NCI-H187 treated with DMSO at 0.1 percent for 48 hours (cell line): ENCODE measurements around the gene ARPIN.
"Not testable (repeated sequence)": the region's sequence is repeated elsewhere in the genome, so short reads cannot be mapped to it uniquely, and the experiment has no call there.

ENCODE experiments used
- DNase-seq: peaks from one replicate; lab custom pipeline; 2025; lab: John Stamatoyannopoulos, UW

The ARPIN gene

DNA sequence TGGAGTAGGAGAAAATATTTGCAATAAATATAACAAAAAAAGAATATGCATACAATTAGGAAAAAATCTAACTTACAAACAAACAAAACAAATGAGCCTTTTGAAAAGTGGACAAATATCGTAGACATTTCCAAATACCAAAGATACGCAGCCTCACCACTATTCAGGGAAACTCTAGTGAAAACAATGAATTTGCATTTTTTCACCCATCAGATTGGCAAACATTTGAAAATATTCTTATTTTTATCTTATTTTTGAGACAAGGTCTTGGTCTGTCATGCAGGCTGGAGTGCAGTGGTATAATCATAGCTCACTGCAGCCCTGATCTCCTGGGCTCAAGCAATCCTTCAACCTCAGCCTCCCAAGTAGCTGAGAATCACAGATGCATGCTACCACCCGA is 34.4 kb downstream of the ARPIN start:
- no peak for DNase-seq

DNA sequence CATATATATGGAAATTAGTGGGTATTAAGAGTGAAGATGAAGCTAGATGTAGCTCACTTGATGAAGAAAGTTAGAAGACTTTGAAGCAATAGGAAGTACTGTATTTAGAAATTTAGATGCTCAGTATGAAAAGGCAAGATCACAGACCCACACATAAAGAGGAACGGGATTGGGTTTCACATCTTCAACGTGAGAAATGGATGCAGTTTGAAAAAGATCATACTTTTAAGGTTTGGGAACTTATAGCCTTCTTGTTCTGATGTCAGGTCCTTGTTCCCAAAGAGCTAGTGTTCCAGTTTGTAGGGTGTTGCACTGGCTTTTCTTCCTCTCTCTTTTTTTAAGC is 35.7 kb downstream of the ARPIN start:
- no peak for DNase-seq

DNA sequence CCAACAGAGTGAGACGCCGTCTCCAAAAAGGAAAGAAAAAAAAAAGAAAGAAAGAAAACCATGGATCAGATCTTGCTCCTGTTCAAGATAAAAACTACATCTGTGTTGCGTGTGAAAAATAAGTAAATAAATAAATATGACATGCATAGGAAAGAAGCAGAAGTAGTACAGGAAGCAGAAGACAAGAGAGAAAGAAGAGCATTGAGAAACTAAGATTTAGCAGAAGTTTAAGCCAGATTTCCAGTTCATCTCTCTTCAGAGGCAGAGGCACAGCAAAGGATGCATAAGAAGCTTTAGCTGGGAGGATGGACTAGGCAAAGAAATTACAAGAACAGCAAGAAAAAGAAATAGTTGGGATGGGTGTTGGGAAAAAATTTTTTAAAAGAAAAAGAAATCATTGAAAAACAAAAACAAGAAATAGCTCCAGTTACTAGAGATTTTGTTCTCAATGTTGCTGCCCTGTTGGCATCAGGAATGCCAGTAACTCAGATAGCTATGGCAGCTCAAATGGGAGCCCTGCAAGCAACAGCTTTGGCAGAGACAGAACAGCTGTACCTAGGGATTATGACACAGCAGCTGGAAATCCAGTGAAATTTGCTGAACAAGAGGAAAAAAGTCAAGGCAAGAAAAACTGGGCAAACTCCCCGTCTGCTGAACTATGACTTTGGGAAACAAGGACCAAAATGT is 36.2 kb downstream of the ARPIN start:
- no peak for DNase-seq

DNA sequence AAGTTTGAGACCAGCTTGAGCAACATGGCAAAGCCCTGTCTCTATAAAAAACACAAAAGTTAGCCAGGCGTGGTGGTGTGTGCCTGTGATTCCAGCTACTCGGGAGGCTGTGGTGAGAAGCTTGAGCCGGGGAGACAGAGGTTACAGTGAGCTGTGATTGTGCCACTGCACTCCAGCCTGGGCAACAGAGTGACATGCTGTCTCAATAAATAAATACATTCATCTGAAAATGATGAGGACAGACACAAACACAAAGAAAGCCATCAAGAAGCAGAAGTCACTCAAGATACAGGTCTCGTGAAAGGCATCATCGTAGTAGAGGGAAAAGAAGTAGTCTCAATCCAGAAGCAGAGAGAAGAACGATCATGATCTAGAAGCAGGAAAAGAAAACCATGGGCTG is 37.0 kb downstream of the ARPIN start:
- DNase-seq = no peak

DNA sequence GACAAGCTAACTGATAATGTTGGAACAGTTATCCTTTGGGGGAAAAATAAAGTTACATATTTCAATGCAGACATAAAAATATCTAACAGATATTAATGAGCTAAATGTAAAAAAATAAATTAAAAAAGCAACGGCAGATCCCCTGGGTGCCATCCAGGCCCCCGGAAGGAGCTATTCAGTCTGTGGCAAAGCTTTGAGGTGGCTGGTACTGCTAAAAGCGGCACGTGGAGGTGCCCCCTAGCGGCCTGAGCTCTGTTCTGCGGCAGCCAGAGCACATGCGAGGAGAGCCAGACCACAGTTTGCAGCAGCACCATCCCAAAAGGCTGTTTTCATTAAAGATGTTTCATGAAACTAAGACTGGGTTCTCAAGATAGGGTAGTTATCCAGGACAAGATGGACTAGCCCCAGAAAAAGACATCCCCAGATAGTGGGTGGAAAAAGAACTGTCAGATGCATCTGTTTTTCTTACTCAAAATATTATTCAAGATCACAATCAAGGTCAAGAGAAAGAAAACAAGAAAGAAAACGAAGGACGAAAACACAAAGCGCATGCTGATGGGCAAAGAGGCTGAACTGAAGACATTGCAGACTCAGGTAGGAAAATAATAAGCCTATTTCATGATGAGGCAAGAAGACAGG is 37.7 kb downstream of the ARPIN start:
- peak; percentile 6 for DNase-seq

DNA sequence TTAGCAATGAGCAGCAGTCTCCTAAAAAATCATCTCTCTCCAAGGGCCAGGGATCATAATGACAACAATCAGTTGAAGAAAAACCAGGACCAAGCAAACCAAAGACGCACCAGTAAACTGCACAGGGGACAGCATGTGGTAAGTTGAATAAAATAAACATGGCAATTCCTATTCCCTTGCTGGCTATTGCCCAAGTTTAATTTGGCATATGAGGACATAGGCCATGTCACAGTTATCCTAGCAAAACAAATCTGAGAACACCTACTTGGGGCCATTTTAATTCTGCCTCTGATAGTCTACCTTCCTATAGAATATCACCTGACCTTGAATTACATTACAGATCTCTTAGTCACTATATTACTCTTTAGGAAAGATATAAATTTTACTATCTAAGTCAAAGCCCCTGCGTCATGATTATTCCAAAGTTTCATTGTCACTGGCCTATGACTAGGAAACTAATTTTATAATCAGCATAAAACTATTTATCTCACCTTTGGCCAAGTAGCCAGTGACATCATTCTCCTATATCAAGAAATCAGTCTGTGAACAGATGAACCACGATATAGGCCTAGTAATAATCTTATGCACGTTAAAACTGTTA is 42.0 kb downstream of the ARPIN start:
- DNase-seq = no peak

DNA sequence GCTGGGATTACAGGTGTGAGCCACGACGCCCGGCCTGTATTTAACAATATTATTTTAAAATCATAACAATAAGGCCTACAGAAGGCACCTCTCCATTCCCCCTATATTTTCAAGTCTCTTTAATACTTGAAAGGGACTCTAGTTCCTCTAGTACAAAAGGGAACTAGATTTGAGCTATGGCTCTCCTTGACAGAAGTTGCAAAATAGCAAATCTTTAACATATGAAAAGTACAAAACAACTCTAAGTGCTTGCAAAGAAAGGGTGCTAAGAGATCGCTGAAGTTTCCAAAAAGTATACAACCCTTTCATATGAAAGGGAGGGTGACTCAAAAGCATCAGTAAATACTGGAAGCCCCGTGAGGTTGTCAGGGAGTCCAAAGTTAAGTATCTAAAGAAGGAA is 42.7 kb downstream of the ARPIN start:
- DNase-seq = no peak

DNA sequence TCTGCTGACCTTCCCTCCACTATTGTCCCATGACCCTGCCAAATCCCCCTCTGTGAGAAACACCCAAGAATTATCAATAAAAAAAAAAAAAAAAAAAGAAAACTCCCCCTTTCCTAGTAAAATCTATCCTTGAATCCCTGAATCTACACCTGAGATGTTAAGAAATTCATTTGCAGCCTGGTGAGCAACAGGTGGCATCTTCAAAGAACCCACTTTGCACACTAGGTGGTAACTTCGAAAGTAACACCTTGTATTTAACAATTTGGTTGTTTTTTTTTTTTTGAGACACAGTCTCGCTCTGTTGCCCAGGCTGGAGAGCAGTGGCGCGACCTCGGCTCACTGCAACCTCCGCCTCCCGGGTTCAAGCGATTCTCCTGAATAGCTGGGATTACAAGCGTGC is 43.3 kb downstream of the ARPIN start:
- not testable (repeated sequence) for DNase-seq

DNA sequence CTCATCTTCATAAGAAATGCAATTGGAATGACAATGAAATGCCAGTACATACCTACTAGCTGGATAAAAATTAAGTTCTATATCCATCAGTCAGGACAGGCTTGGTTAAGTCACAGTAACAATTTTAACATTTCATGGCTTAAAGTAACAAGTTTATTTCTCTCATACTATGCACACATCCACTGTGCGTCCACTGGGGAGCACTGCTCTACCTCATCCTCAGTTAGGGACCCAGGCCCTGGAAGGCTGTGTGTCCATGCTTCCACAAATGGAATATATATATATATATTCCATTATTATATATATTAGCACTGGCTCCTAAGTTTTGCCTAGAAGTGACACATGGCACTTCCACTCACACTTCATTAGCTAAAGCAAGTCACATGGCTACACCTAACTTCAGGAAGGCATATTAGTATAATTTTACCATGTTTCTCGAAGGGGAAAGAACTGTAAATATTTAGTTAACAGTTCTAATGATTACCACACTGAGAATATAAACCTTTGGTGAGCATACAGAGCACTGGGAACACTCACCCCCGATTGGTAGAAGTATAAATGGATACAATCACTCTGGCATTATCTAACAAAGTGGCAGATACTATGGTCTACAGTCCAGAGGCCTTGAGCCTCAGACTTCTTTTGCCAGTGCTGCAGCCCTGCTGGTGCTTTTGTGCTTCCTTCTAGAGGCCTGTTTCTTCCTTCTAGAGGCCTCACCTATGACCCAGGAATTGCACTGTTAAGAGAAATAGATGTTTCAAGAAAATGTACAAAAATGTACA is 47.6 kb downstream of the ARPIN start:
- no peak for DNase-seq

DNA sequence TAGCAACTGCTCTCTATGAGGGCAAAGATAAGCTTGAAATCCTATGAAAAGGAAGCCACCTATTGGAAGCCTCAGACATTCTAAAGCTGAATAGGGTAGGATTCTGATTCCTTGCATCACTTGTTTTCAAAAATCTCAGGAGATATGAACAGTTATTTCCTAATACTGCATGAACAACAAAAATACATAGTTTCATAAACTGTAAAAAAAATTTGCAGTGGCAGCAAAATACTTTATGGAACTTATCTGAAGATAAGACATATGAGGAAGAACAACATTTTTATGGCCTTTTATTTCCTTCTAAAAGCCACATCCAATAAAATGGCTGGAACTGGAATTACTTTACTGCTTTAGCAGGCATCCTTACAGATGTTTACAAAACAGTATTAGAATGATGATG is 48.8 kb downstream of the ARPIN start:
- no peak for DNase-seq

DNA sequence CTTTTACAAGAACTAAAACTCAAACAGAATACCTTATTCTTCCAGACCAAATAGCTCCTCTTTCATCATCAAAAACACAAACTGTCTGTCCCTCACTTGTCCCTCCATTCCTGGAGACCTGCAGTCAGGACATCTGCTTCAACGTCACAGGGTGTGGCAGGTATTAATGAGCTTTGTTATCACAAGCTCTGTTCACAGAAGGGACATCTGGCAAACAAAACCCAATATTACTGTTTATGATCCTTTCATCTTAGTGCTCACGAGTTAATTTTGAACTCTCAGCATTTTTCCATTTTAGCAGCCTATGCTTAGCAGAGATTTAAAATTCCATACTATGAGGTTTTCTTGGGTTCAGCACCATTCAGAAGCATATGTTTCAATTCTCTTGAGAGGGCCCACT is 51.9 kb downstream of the ARPIN start:
- DNase-seq = no peak

DNA sequence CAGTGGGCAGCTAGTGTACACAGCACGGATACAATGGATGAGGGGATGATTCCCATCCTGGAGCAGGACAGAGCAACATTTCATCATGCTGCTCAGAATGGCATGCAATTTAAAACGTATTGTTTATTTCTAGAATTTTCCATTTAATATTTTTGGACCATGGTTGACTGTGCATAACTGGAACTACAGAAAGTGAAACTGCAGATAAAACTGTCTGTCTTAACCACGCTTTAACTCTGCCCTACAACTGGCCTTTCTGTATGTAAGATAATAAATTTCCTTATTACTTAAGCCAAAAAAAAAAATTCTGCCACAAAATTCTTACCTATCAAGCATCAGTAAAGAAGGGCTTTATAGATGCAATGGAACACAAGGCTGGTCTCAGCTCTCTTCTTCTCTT is 52.3 kb downstream of the ARPIN start:
- DNase-seq = no peak

DNA sequence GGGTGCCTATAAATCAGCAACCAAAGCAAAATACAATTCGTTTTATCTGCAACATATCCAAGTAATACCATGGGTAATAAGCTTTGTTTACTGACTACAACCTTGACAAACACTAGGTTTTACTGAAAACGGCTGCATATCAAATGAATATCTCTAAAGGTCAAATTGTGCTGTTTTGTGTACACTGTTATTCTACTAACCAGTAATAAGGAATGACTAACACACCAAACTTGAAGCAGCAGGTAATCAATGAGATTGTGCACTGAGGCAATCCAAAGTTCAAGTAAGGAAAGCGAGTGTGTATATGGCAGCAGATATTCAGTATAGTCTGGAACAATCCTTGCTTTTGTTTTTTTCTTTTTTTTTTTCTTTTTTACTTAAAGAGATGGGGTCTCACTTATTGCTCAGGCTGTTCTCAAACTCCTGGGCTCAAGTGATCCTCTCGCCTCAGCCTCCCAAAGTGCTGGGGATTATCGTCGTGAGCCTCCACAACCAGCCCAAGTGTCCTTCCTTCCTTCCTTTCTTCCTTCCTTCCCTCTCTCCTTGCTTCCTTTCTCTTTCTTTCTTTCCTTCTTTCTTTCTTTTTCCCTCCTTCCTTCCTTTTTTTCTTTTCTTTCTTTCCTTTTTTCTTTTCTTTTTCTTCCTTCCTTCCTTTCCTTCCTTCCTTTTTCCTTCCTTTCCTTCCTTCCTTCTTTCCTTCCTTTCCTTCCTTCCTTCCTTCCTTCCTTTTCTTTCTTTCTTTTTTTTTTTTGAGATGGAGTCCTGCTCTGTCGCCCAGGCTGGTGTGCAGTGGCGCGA is 53.9 kb downstream of the ARPIN start:
- DNase-seq = no peak

DNA sequence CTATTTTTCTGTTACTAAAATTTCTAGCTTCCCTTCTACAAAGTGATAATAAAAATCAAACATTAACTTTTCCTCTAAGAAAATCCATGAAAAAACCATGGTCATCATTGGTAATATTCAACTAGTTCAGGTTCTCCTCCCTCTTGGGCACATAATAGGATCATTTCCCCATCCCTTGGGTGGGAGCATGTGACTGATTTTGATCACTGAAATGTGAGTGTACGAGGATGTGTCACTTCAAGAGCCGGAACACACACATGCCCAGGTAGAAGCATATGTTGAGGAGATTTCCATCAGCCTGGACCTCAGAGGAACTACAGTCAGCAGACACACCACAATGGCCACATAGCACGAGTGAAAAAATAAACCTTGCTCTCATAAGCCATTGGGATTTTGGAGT is 55.1 kb downstream of the ARPIN start:
- DNase-seq = no peak

DNA sequence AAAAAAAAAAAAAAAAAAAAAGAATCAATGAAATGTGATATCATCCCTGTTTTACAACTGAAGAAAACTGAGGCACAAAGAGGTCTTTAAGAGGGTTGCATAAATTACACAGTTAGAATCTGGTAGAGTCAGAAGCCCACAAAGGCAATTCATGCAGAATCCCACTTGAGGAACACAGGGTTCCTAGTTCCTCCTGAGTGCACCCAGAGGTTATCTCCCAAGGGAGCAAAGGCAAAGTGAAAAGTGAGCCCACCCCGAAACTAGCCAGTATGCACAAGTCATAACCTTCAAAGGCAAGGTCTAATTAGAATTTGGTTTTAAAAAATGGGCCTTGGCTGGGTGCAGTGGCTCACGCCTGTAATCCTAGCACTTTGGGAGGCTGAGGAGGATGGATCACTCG is 56.8 kb downstream of the ARPIN start:
- DNase-seq = no peak

DNA sequence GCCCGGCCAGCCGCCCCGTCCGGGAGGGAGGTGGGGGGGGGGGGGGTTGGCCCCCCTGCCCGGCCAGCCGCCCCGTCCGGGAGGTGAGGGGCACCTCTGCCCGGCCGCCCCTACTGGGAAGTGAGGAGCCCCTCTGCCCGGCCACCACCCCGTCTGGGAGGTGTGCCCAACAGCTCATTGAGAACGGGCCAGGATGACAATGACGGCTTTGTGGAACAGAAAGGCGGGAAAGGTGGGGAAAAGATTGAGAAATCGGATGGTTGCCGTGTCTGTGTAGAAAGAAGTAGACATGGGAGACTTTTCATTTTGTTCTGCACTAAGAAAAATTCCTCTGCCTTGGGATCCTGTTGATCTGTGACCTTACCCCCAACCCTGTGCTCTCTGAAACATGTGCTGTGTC is 57.9 kb downstream of the ARPIN start:
- not testable (repeated sequence) for DNase-seq

DNA sequence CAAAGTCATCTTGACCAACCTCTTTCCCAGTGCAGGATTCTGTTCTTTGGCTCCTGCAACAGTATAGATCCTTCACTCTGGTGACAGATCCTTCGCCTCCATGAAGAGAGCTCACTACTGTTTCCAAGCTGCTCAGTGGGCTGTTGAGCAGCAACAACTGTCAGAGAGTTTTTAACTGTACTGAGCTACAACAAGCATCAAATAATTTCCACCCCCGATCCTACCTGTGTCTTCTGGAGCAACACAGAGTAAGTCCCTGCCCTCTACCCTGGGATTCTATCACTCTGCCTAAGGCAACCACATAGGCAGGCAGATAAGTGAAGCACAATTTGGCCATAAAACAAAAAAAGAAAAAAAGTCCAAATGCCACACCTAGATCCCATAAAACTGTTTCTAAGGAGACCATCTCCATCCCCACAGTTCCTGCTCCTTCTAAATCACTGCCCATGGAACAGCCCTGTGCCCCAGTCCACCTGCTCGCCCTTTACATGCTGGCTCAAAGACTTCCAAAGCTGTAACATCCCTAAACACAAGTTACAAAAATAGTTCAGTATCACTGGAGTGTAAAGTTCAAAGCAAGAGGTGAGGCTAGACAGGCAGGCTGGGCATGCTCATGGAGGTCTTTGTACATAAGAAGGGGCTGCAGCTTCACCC is 60.3 kb downstream of the ARPIN start:
- no peak for DNase-seq

DNA sequence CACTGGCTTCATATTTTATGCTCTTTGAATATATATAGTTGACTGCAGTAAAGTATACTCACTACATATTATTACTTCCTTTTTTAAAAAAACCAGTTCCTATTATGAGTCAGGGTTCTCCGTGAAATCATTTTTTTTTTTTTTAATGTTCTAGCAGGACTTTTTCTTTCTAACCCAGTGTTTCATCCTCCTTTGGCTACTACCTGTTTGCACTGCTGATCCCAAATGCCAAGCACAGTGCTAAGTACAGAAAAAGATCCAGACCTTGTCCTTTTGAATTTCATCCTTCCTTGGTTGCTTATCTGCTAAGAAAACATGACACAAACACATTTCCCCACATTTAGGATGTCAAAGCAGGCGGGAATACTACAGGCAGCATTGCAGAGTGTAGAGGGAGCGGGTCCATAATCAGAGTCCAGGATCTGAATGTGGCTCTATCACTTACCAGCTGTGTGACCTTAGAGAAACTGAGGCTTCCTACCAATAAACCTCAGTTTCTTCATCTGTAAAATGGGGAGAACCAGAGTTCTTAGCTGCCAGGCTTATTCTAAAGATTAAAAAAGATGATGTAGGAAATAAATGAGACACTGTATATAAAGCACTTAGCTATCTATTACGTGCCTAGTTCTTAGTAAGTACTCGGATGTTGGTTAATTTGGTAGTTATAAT is 60.9 kb downstream of the ARPIN start:
- DNase-seq = no peak

DNA sequence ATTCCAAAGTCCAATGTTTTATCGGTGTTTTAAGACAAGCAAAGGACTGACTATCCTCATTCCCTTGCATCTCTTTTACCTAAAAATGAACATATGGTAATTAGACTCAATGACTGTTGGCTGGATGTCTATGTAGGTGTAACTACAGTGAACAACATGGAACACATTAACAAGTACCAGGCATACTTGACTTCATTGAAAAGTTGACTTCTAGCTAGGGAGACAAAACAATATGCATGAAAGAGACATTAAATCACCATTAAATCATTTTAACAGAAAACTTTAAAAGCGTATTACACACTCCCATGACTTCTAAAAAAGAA is 63.8 kb downstream of the ARPIN start:
- DNase-seq = no peak

DNA sequence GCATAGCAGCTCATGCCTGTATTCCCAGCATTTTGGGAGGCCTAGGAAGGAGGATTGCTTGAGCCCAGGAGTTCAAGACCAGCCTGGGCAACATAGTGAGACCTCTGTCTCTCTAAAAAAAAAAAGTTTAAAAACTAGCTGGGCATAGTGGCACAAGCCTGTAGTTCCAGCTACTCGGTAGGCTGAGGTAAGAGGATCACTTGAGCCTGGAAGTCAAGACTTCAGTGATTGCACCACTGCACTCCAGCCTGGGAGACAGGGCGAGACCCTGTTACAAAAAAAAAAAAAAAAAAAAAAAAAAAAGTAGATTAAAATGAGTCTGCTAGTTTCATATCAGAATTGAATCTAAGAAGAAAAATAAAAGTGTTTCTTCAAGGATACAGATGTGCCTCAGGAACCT is 65.7 kb downstream of the ARPIN start:
- DNase-seq = no peak

DNA sequence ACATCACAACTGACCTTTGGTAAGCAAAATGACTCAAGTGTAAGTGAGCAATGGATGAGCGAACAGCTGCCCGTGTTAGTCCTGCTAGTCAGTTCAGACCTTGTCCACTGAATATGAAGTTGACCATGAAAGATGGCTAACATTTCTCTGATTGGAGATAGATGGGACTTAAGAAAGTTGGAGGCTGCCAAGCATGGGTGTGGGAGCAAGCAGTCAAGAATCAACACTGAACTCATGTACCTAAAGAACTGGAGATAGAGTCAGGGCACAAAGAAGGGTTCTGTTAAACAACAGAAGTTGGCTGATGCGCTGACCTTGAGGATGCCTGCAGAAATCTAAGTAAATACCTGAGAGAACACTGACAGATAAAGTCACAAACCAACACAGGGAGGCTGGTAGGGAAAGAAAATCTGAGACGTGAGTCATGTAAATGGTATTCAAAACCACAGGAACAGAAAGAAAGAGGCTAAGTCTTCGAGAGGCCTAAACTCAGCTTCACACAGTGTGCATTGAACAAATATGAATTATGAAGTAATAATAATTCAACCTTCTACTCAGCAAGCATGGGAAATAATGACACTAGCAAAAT is 67.4 kb downstream of the ARPIN start:
- DNase-seq = no peak
